GM19099 (cell line): Measurements from ENCODE around the gene POLR2H.
A peak's percentile ranks its signal among the peaks of the same experiment; 100 is the strongest.

ENCODE experiments used
- POLR2A ChIP-seq: IDR thresholded peaks from 3 replicates; pipeline ENCODE4 v1.6.1; 2011; ENCODE audit warnings: low read depth; ENCODE audit not compliant: insufficient read length; ENCODE audit errors: extremely low read depth

Gene POLR2H

GRCh38 chr3:184354754-184355153 is 6.8 kb upstream of the POLR2H start:
- no peak for TF ChIP-seq POLR2A

- no peak for TF ChIP-seq POLR2A
Observed at GRCh38 chr3:184355261-184356040, 6.1 kb upstream of the POLR2H start.

- no peak for TF ChIP-seq POLR2A
Observed at GRCh38 chr3:184357248-184358123, 4.0 kb upstream of the POLR2H start.

- TF ChIP-seq POLR2A = no peak
Observed at GRCh38 chr3:184358124-184358767, 3.3 kb upstream of the POLR2H start.

- no peak for TF ChIP-seq POLR2A
Observed at GRCh38 chr3:184358921-184359350, 2.6 kb upstream of the POLR2H start.

GRCh38 chr3:184359610-184360009 is 1.9 kb upstream of the POLR2H start:
- no peak for TF ChIP-seq POLR2A

GRCh38 chr3:184360070-184360928 is 1.2 kb upstream of the POLR2H start:
- no peak for TF ChIP-seq POLR2A

GRCh38 chr3:184360929-184361531 is 480 bp upstream of the POLR2H start:
- TF ChIP-seq POLR2A = no peak

GRCh38 chr3:184361932-184362667 is 590 bp downstream of the POLR2H start:
- no peak for TF ChIP-seq POLR2A

- TF ChIP-seq POLR2A = peak; percentile 77
Observed at GRCh38 chr3:184362668-184363546, 1.4 kb downstream of the POLR2H start.

GRCh38 chr3:184366619-184367289 is 5.2 kb downstream of the POLR2H start:
- TF ChIP-seq POLR2A = no peak

GRCh38 chr3:184368116-184368515 is 6.6 kb downstream of the POLR2H start:
- no peak for TF ChIP-seq POLR2A
